ENCODE measurements around the gene KLHDC4. TPM values are rescaled to one million over a fixed set of nuclear protein-coding genes. Genes with fewer than 3 reads are reported as not detected.
"Not testable (repeated sequence)": the region's sequence is repeated elsewhere in the genome, so short reads cannot be mapped to it uniquely, and the experiment has no call there.

Gene KLHDC4
- polyA plus RNA-seq (2013): 12.8 and 14.2 TPM in 2 replicates

- H4K12ac ChIP-seq (ENCODE audit: low read depth, low read length): peak within 1 kb of the TSS; percentile 95
- peak within 1 kb of the TSS; percentile 60 for H3K18ac ChIP-seq (ENCODE audit: low read length)
- H3K14ac ChIP-seq (ENCODE audit: low read length): peak within 1 kb of the TSS; percentile 65
- peak; percentile 83 to 89 for DNase-seq
- H3K79me2 ChIP-seq (ENCODE audit: control insufficient read depth, insufficient read depth, low read length, poor library complexity): peaks cover 14% of the 10 kb centered on the region
- no CpG with 5 or more reads among the region's 60 CpGs for WGBS (ENCODE audit: extremely low coverage, insufficient coverage, insufficient read length)
- H3K27me3 ChIP-seq (ENCODE audit: insufficient read depth, low read length): no peaks in the 10 kb centered on the region
- H3K23ac ChIP-seq (ENCODE audit: low read length): no peak within 1 kb of the TSS
- H3K79me1 ChIP-seq (ENCODE audit: low read length): peaks cover 8% of the 10 kb centered on the region
- H4K91ac ChIP-seq (ENCODE audit: low read depth, low read length): peak within 1 kb of the TSS; percentile 89
- H2AFZ ChIP-seq (ENCODE audit: insufficient read depth, low read length, poor library complexity): peak within 1 kb of the TSS; percentile 91
- peaks cover 4 to 9% of the 10 kb centered on the region in 2 experiments for H3K4me1 ChIP-seq (ENCODE audit: control insufficient read depth in 1 of 2, insufficient read depth in 2 of 2, low read length in 2 of 2)
- peak within 1 kb of the TSS; percentile 94 for H3K4me2 ChIP-seq (ENCODE audit: low read length)
- H3K4me3 ChIP-seq (ENCODE audit: low read depth, low read length): peak within 1 kb of the TSS; percentile 87
- H3K27ac ChIP-seq (ENCODE audit: low read depth, low read length): no peak within 1 kb of the TSS
- peak within 1 kb of the TSS; percentile 95 for H4K8ac ChIP-seq (ENCODE audit: low read depth, low read length)
- peak within 1 kb of the TSS; percentile 57 for H2AK5ac ChIP-seq (ENCODE audit: low read length)
- H3K4ac ChIP-seq (ENCODE audit: low read depth, low read length): peak within 1 kb of the TSS; percentile 89
- H2BK5ac ChIP-seq (ENCODE audit: low read depth, low read length, poor library complexity): peak within 1 kb of the TSS; percentile 68
- peak within 1 kb of the TSS; percentile 81 for H3K9ac ChIP-seq (ENCODE audit: low read length)
- H3K36me3 ChIP-seq (ENCODE audit: control insufficient read depth in 1 of 2, insufficient read depth in 2 of 2, low read length in 2 of 2): peaks cover 5 to 8% of the 10 kb centered on the region in 2 experiments
- H3K9me3 ChIP-seq (ENCODE audit: insufficient read depth, low read depth, low read length): no peaks in the 10 kb centered on the region
- peak within 1 kb of the TSS; percentile 57 for H2BK120ac ChIP-seq (ENCODE audit: insufficient read depth, low read length, poor library complexity)
- no peak within 1 kb of the TSS for H2BK12ac ChIP-seq (ENCODE audit: low read length)
Measured at GRCh38 chr16:87765776-87766484, at the start of gene KLHDC4. KLHDC4 (minus strand) TSS chr16:87765986; CDS start chr16:87765890, 96 bp downstream.

GRCh38 chr16:87815567-87815966 is 49.8 kb upstream of the KLHDC4 start:
- H2AK5ac ChIP-seq (ENCODE audit: low read length): no peak overlapping the region
- no peak overlapping the region for H4K12ac ChIP-seq (ENCODE audit: low read depth, low read length)
- no peak overlapping the region for H4K91ac ChIP-seq (ENCODE audit: low read depth, low read length)
- H3K27me3 ChIP-seq (ENCODE audit: insufficient read depth, low read length): no peaks in the 10 kb centered on the region
- no peak overlapping the region for H3K4me3 ChIP-seq (ENCODE audit: low read depth, low read length)
- WGBS (ENCODE audit: extremely low coverage, insufficient coverage, insufficient read length): no CpG with 5 or more reads among the region's 5 CpGs
- H3K9me3 ChIP-seq (ENCODE audit: insufficient read depth, low read depth, low read length): peaks cover 23% of the 10 kb centered on the region
- no peak overlapping the region for H2AFZ ChIP-seq (ENCODE audit: insufficient read depth, low read length, poor library complexity)
- no peak overlapping the region for H3K18ac ChIP-seq (ENCODE audit: low read length)
- H2BK5ac ChIP-seq (ENCODE audit: low read depth, low read length, poor library complexity): no peak overlapping the region
- no peak overlapping the region for H3K27ac ChIP-seq (ENCODE audit: low read depth, low read length)
- H3K4me2 ChIP-seq (ENCODE audit: low read length): no peak overlapping the region
- H3K36me3 ChIP-seq (ENCODE audit: control insufficient read depth in 1 of 2, insufficient read depth in 2 of 2, low read length in 2 of 2): peaks cover 0 to 3% of the 10 kb centered on the region in 2 experiments
- peaks cover 2 to 5% of the 10 kb centered on the region in 2 experiments for H3K4me1 ChIP-seq (ENCODE audit: control insufficient read depth in 1 of 2, insufficient read depth in 2 of 2, low read length in 2 of 2)
- no peaks in the 10 kb centered on the region for H3K79me2 ChIP-seq (ENCODE audit: control insufficient read depth, insufficient read depth, low read length, poor library complexity)
- DNase-seq: no peak
- no peak overlapping the region for H3K9ac ChIP-seq (ENCODE audit: low read length)
- no peak overlapping the region for H2BK12ac ChIP-seq (ENCODE audit: low read length)
- H3K4ac ChIP-seq (ENCODE audit: low read depth, low read length): no peak overlapping the region
- H2BK120ac ChIP-seq (ENCODE audit: insufficient read depth, low read length, poor library complexity): no peak overlapping the region
- H3K23ac ChIP-seq (ENCODE audit: low read length): no peak overlapping the region
- no peak overlapping the region for H4K8ac ChIP-seq (ENCODE audit: low read depth, low read length)
- no peak overlapping the region for H3K14ac ChIP-seq (ENCODE audit: low read length)
- H3K79me1 ChIP-seq (ENCODE audit: low read length): no peaks in the 10 kb centered on the region

- H4K8ac ChIP-seq (ENCODE audit: low read depth, low read length): no peak overlapping the region
Measured at GRCh38 chr16:87812200-87812656, 46.4 kb upstream of the KLHDC4 start.

GRCh38 chr16:87811454-87811853 is 45.7 kb upstream of the KLHDC4 start:
- H3K27ac ChIP-seq (ENCODE audit: low read depth, low read length); H3K23ac ChIP-seq (ENCODE audit: low read length); H2BK5ac ChIP-seq (ENCODE audit: low read depth, low read length, poor library complexity); H2BK120ac ChIP-seq (ENCODE audit: insufficient read depth, low read length, poor library complexity); H4K12ac ChIP-seq (ENCODE audit: low read depth, low read length); H3K4me3 ChIP-seq (ENCODE audit: low read depth, low read length); H4K8ac ChIP-seq (ENCODE audit: low read depth, low read length); H3K9ac ChIP-seq (ENCODE audit: low read length); H3K79me1 ChIP-seq (ENCODE audit: low read length); H2AFZ ChIP-seq (ENCODE audit: insufficient read depth, low read length, poor library complexity); H3K18ac ChIP-seq (ENCODE audit: low read length); H3K9me3 ChIP-seq (ENCODE audit: insufficient read depth, low read depth, low read length); H3K79me2 ChIP-seq (ENCODE audit: control insufficient read depth, insufficient read depth, low read length, poor library complexity); H3K4ac ChIP-seq (ENCODE audit: low read depth, low read length); H2AK5ac ChIP-seq (ENCODE audit: low read length); H3K14ac ChIP-seq (ENCODE audit: low read length); H4K91ac ChIP-seq (ENCODE audit: low read depth, low read length); H3K27me3 ChIP-seq (ENCODE audit: insufficient read depth, low read length); H3K4me2 ChIP-seq (ENCODE audit: low read length); H2BK12ac ChIP-seq (ENCODE audit: low read length); H3K36me3 ChIP-seq (ENCODE audit: control insufficient read depth in 1 of 2, insufficient read depth in 2 of 2, low read length in 2 of 2); DNase-seq: not testable (repeated sequence)
- peaks cover 9 to 13% of the 10 kb centered on the region in 2 experiments for H3K4me1 ChIP-seq (ENCODE audit: control insufficient read depth in 1 of 2, insufficient read depth in 2 of 2, low read length in 2 of 2)
- WGBS (ENCODE audit: extremely low coverage, insufficient coverage, insufficient read length): no CpG with 5 or more reads among the region's 1 CpG

More at GRCh38 chr16:87812200-87812656, 46.4 kb upstream of the KLHDC4 start:
- Histone ChIP-seq H3K23ac (ENCODE audit: low read length) (no peak overlapping the region), H2BK120ac (ENCODE audit: insufficient read depth, low read length, poor library complexity) (no peak overlapping the region), H4K91ac (ENCODE audit: low read depth, low read length) (peak overlapping the region; percentile 0), H2AFZ (ENCODE audit: insufficient read depth, low read length, poor library complexity) (no peak overlapping the region), H2AK5ac (ENCODE audit: low read length) (no peak overlapping the region), H3K36me3 (ENCODE audit: control insufficient read depth in 1 of 2, insufficient read depth in 2 of 2, low read length in 2 of 2) (no peaks in the 10 kb centered on the region), H3K9ac (ENCODE audit: low read length) (no peak overlapping the region), H4K12ac (ENCODE audit: low read depth, low read length) (no peak overlapping the region), H3K4me2 (ENCODE audit: low read length) (no peak overlapping the region), H3K79me2 (ENCODE audit: control insufficient read depth, insufficient read depth, low read length, poor library complexity) (no peaks in the 10 kb centered on the region), H3K79me1 (ENCODE audit: low read length) (no peaks in the 10 kb centered on the region), H3K14ac (ENCODE audit: low read length) (no peak overlapping the region), H3K27ac (ENCODE audit: low read depth, low read length) (no peak overlapping the region), H3K4me3 (ENCODE audit: low read depth, low read length) (no peak overlapping the region), H3K4me1 (ENCODE audit: control insufficient read depth in 1 of 2, insufficient read depth in 2 of 2, low read length in 2 of 2) (peaks cover 3 to 6% of the 10 kb centered on the region in 2 experiments), H2BK5ac (ENCODE audit: low read depth, low read length, poor library complexity) (no peak overlapping the region), H3K4ac (ENCODE audit: low read depth, low read length) (no peak overlapping the region), H2BK12ac (ENCODE audit: low read length) (no peak overlapping the region), H3K18ac (ENCODE audit: low read length) (no peak overlapping the region), H3K27me3 (ENCODE audit: insufficient read depth, low read length) (no peaks in the 10 kb centered on the region), H3K9me3 (ENCODE audit: insufficient read depth, low read depth, low read length) (peaks cover 11% of the 10 kb centered on the region)
- WGBS (ENCODE audit: extremely low coverage, insufficient coverage, insufficient read length): no CpG with 5 or more reads among the region's 10 CpGs
- no peak for DNase-seq

Measured in trophoblast cell (in vitro differentiated cells and primary cell).